ENCODE measurements around the gene TCAF2. TPM values are rescaled to one million over a fixed set of nuclear protein-coding genes. Genes with fewer than 3 reads are reported as not detected.
"Not testable (repeated sequence)": the region's sequence is repeated elsewhere in the genome, so short reads cannot be mapped to it uniquely, and the experiment has no call there.

Gene TCAF2
- total RNA-seq, 2 donors from 2014 or later = 0.20 TPM; not detected in 1

GRCh38 chr7:143633013-143633618 is 12.3 kb downstream of the TCAF2 start:
- not testable (repeated sequence) for H3K9me3 Mint-ChIP-seq; H3K4me1 ChIP-seq (ENCODE audit: control insufficient read depth, insufficient read depth, low read length); H3K4me1 Mint-ChIP-seq; H3K4me3 ChIP-seq (ENCODE audit: low read length); H3K27ac ChIP-seq (ENCODE audit: low read depth, low read length); H3K9ac ChIP-seq (ENCODE audit: extremely low read depth, low read length, poor library complexity, severe bottlenecking); H3K36me3 ChIP-seq (ENCODE audit: control insufficient read depth, insufficient read depth, low read length); H3K27me3 ChIP-seq (ENCODE audit: control insufficient read depth, insufficient read depth, low read length, poor library complexity, severe bottlenecking); H3K9me3 ChIP-seq (ENCODE audit: control insufficient read depth, low read length); H3K27me3 Mint-ChIP-seq (ENCODE audit: insufficient read depth); H3K4me3 Mint-ChIP-seq; H3K27ac Mint-ChIP-seq; DNase-seq; H3K36me3 Mint-ChIP-seq (ENCODE audit: low read depth)
- WGBS, 2 experiments (ENCODE audit: insufficient coverage in 1 of 2, insufficient read length in 1 of 2) = no CpG with 5 or more reads among the region's 6 CpGs

DNA sequence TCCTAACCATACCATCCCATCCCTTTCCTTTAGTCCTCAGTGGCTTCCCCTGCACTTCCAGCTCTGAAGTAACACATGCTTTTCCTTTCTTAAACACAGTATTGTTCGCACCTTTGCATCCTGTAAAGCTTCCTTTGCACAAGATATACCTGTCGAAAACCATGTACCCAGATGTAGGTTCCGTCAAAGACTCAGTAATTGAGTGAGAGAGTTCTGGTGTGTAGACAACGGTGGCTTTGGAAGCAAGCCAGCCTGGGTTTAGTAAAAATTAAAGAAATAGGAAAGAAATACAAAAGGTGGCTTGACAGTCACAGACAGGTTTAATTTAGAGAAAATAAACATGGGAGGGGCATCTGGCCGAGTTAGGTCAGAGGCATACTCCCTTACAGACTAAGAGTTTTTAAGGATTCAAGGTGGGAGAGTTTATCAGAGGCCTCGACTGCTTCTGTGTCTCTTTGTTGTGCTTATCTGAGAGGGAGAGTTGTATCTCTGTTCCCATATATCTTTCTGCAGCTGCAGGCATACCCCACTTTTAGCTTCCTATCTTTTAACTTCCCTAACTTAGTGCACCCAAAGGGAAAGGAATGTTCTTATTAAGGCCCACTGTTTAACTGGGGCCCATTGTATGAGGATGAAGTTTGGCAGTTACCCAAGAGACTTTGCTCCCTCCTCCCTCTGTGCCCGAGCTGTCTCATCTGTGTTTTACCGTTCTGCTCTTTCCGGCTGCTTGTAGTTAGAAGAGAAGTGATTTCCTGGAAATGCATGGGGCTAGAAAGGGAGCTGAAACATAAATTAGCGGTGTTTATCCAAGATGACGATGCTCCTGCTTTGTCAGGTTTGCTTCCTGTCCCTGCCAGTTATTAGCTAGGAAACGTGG is 14.8 kb downstream of the TCAF2 start:
- not testable (repeated sequence) for H3K36me3 ChIP-seq (ENCODE audit: control insufficient read depth, insufficient read depth, low read length); H3K9me3 Mint-ChIP-seq; H3K4me3 Mint-ChIP-seq; H3K27me3 ChIP-seq (ENCODE audit: control insufficient read depth, insufficient read depth, low read length, poor library complexity, severe bottlenecking); H3K9ac ChIP-seq (ENCODE audit: extremely low read depth, low read length, poor library complexity, severe bottlenecking); H3K27ac Mint-ChIP-seq; H3K9me3 ChIP-seq (ENCODE audit: control insufficient read depth, low read length); DNase-seq; H3K36me3 Mint-ChIP-seq (ENCODE audit: low read depth); H3K27ac ChIP-seq (ENCODE audit: low read depth, low read length); H3K4me3 ChIP-seq (ENCODE audit: low read length); H3K4me1 ChIP-seq (ENCODE audit: control insufficient read depth, insufficient read depth, low read length); H3K4me1 Mint-ChIP-seq; H3K27me3 Mint-ChIP-seq (ENCODE audit: insufficient read depth)
- no CpG with 5 or more reads among the region's 12 CpGs for WGBS, 2 experiments (ENCODE audit: insufficient coverage in 1 of 2, insufficient read length in 1 of 2)

- not testable (repeated sequence) for H3K27ac Mint-ChIP-seq; H3K9me3 Mint-ChIP-seq; H3K9ac ChIP-seq (ENCODE audit: extremely low read depth, low read length, poor library complexity, severe bottlenecking); DNase-seq; H3K4me3 ChIP-seq (ENCODE audit: low read length); H3K4me1 Mint-ChIP-seq; H3K9me3 ChIP-seq (ENCODE audit: control insufficient read depth, low read length); H3K4me3 Mint-ChIP-seq; H3K36me3 Mint-ChIP-seq (ENCODE audit: low read depth); H3K4me1 ChIP-seq (ENCODE audit: control insufficient read depth, insufficient read depth, low read length); H3K27ac ChIP-seq (ENCODE audit: low read depth, low read length); H3K36me3 ChIP-seq (ENCODE audit: control insufficient read depth, insufficient read depth, low read length); H3K27me3 Mint-ChIP-seq (ENCODE audit: insufficient read depth); H3K27me3 ChIP-seq (ENCODE audit: control insufficient read depth, insufficient read depth, low read length, poor library complexity, severe bottlenecking)
- no CpG with 5 or more reads among the region's 7 CpGs for WGBS, 2 experiments (ENCODE audit: insufficient coverage in 1 of 2, insufficient read length in 1 of 2)
Measured at GRCh38 chr7:143639372-143639771, 18.6 kb downstream of the TCAF2 start.

DNA sequence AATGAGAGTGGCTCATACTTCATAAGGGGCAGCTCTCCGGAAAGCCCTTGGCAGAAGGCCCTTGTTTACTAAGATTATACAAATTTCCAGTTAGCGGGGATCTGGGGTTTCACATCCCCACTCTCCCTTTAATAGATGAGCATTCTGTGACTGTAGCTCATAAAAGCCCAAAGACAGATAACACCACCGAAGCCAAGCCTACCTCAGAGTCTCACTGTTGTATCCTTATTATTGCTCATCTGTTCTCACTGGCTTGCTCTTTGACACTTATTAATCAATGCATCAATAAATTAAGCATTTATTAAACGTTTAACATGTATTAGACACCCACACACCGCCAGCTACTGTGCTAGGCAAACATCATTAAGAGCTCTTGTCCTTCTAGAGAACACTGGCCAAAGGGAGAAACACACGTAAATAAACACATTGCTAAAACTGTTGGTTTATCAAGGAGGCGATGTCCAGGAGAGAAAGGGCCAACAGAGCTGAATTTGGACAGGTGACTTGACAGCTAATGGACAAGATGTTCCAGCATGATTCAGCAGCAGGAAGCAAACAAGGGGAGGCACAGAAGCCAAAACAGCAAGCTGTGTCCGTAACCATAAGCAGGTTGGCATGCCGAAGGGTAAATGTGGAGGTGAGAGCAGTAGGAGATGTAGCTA is 19.9 kb downstream of the TCAF2 start:
- H3K27me3 ChIP-seq (ENCODE audit: control insufficient read depth, insufficient read depth, low read length, poor library complexity, severe bottlenecking); H3K4me1 ChIP-seq (ENCODE audit: control insufficient read depth, insufficient read depth, low read length); H3K27ac Mint-ChIP-seq; H3K9me3 Mint-ChIP-seq; H3K36me3 Mint-ChIP-seq (ENCODE audit: low read depth); H3K4me3 ChIP-seq (ENCODE audit: low read length); H3K9me3 ChIP-seq (ENCODE audit: control insufficient read depth, low read length); H3K4me1 Mint-ChIP-seq; H3K9ac ChIP-seq (ENCODE audit: extremely low read depth, low read length, poor library complexity, severe bottlenecking); H3K4me3 Mint-ChIP-seq; H3K27me3 Mint-ChIP-seq (ENCODE audit: insufficient read depth); H3K36me3 ChIP-seq (ENCODE audit: control insufficient read depth, insufficient read depth, low read length); H3K27ac ChIP-seq (ENCODE audit: low read depth, low read length); DNase-seq: not testable (repeated sequence)
- WGBS, 2 experiments (ENCODE audit: insufficient coverage in 1 of 2, insufficient read length in 1 of 2) = no CpG with 5 or more reads among the region's 9 CpGs

GRCh38 chr7:143646598-143646997 is 25.8 kb downstream of the TCAF2 start:
- H3K27me3 ChIP-seq (ENCODE audit: control insufficient read depth, insufficient read depth, low read length, poor library complexity, severe bottlenecking); H3K27ac Mint-ChIP-seq; H3K36me3 ChIP-seq (ENCODE audit: control insufficient read depth, insufficient read depth, low read length); H3K4me1 Mint-ChIP-seq; H3K4me1 ChIP-seq (ENCODE audit: control insufficient read depth, insufficient read depth, low read length); H3K9me3 ChIP-seq (ENCODE audit: control insufficient read depth, low read length); H3K9ac ChIP-seq (ENCODE audit: extremely low read depth, low read length, poor library complexity, severe bottlenecking); DNase-seq; H3K4me3 Mint-ChIP-seq; H3K27ac ChIP-seq (ENCODE audit: low read depth, low read length); H3K4me3 ChIP-seq (ENCODE audit: low read length); H3K36me3 Mint-ChIP-seq (ENCODE audit: low read depth); H3K27me3 Mint-ChIP-seq (ENCODE audit: insufficient read depth); H3K9me3 Mint-ChIP-seq: not testable (repeated sequence)
- no CpG with 5 or more reads among the region's 6 CpGs for WGBS, 2 experiments (ENCODE audit: insufficient coverage in 1 of 2, insufficient read length in 1 of 2)

GRCh38 chr7:143649902-143650301 is 29.1 kb downstream of the TCAF2 start:
- H3K27ac Mint-ChIP-seq; H3K4me3 Mint-ChIP-seq; H3K4me1 Mint-ChIP-seq; H3K4me3 ChIP-seq (ENCODE audit: low read length); H3K4me1 ChIP-seq (ENCODE audit: control insufficient read depth, insufficient read depth, low read length); DNase-seq; H3K36me3 ChIP-seq (ENCODE audit: control insufficient read depth, insufficient read depth, low read length); H3K27ac ChIP-seq (ENCODE audit: low read depth, low read length); H3K27me3 ChIP-seq (ENCODE audit: control insufficient read depth, insufficient read depth, low read length, poor library complexity, severe bottlenecking); H3K27me3 Mint-ChIP-seq (ENCODE audit: insufficient read depth); H3K9me3 ChIP-seq (ENCODE audit: control insufficient read depth, low read length); H3K9me3 Mint-ChIP-seq; H3K36me3 Mint-ChIP-seq (ENCODE audit: low read depth); H3K9ac ChIP-seq (ENCODE audit: extremely low read depth, low read length, poor library complexity, severe bottlenecking): not testable (repeated sequence)
- WGBS, 2 experiments (ENCODE audit: insufficient coverage in 1 of 2, insufficient read length in 1 of 2) = no CpG with 5 or more reads among the region's 3 CpGs
